ENCODE results near the gene ZMYM1. TPM values are rescaled to one million over a fixed set of nuclear protein-coding genes. Genes with fewer than 3 reads are reported as not detected.
A peak's percentile ranks its signal among the peaks of the same experiment; 100 is the strongest.
"Not testable (repeated sequence)": the region's sequence is repeated elsewhere in the genome, so short reads cannot be mapped to it uniquely, and the experiment has no call there.

Gene ZMYM1
- polyA plus RNA-seq, 2 donors = 3.1 to 7.8 TPM

GRCh38 chr1:35043498-35043897 lies 35.7 kb upstream of the ZMYM1 start:
- Histone ChIP-seq H3K36me3 (ENCODE audit: control insufficient read depth in 2 of 2, insufficient read depth in 2 of 2, low read length in 1 of 2) (no peaks in the 10 kb centered on the region), H3K9me3 (ENCODE audit: control insufficient read depth in 2 of 2, insufficient read depth in 1 of 2, low read depth in 1 of 2, low read length in 1 of 2) (no peaks in the 10 kb centered on the region), H3K4me3 (ENCODE audit: low read depth in 1 of 2, low read length in 2 of 2) (no peak overlapping the region), H3K27me3 (ENCODE audit: control insufficient read depth in 1 of 2, insufficient read depth in 2 of 2, low read length in 2 of 2) (no peaks in the 10 kb centered on the region), H3K27ac (ENCODE audit: low read depth in 2 of 2, low read length in 1 of 2) (no peak overlapping the region), H3K4me1 (ENCODE audit: control insufficient read depth in 2 of 2, insufficient read depth in 2 of 2, low read length in 1 of 2) (peaks cover 0 to 2% of the 10 kb centered on the region in 2 donors)
- 70 to 75% methylated on average over 3 of the region's 3 CpGs for WGBS, 2 donors

- H3K36me3 ChIP-seq (ENCODE audit: control insufficient read depth in 2 of 2, insufficient read depth in 2 of 2, low read length in 1 of 2) = no peaks in the 10 kb centered on the region
- H3K4me1 ChIP-seq (ENCODE audit: control insufficient read depth in 2 of 2, insufficient read depth in 2 of 2, low read length in 1 of 2) = peaks cover 0 to 2% of the 10 kb centered on the region in 2 donors
- no peaks in the 10 kb centered on the region for H3K27me3 ChIP-seq (ENCODE audit: control insufficient read depth in 1 of 2, insufficient read depth in 2 of 2, low read length in 2 of 2)
- H3K4me3 ChIP-seq (ENCODE audit: low read depth in 1 of 2, low read length in 2 of 2) = no peak overlapping the region
- H3K9me3 ChIP-seq (ENCODE audit: control insufficient read depth in 2 of 2, insufficient read depth in 1 of 2, low read depth in 1 of 2, low read length in 1 of 2) = no peaks in the 10 kb centered on the region
- WGBS, 2 donors = 47 to 53% methylated on average over 1 of the region's 1 CpG
- H3K27ac ChIP-seq (ENCODE audit: low read depth in 2 of 2, low read length in 1 of 2) = no peak overlapping the region
These were observed 34.8 kb upstream of the ZMYM1 start for GRCh38 chr1:35044431-35044830.

- Histone ChIP-seq H3K4me3 (ENCODE audit: low read depth in 1 of 2, low read length in 2 of 2) (no peak overlapping the region), H3K27ac (ENCODE audit: low read depth in 2 of 2, low read length in 1 of 2) (no peak overlapping the region), H3K36me3 (ENCODE audit: control insufficient read depth in 2 of 2, insufficient read depth in 2 of 2, low read length in 1 of 2) (no peaks in the 10 kb centered on the region), H3K27me3 (ENCODE audit: control insufficient read depth in 1 of 2, insufficient read depth in 2 of 2, low read length in 2 of 2) (no peaks in the 10 kb centered on the region), H3K9me3 (ENCODE audit: control insufficient read depth in 2 of 2, insufficient read depth in 1 of 2, low read depth in 1 of 2, low read length in 1 of 2) (no peaks in the 10 kb centered on the region), H3K4me1 (ENCODE audit: control insufficient read depth in 2 of 2, insufficient read depth in 2 of 2, low read length in 1 of 2) (peaks cover 0 to 2% of the 10 kb centered on the region in 2 donors)
- WGBS, 2 donors = 50 to 59% methylated on average over 5 of the region's 5 CpGs
These were observed 32.5 kb upstream of the ZMYM1 start for GRCh38 chr1:35046730-35047129.

- Histone ChIP-seq H3K27me3 (ENCODE audit: control insufficient read depth in 1 of 2, insufficient read depth in 2 of 2, low read length in 2 of 2) (no peaks in the 10 kb centered on the region), H3K4me3 (ENCODE audit: low read depth in 1 of 2, low read length in 2 of 2) (no peak overlapping the region), H3K27ac (ENCODE audit: low read depth in 2 of 2, low read length in 1 of 2) (peak overlapping the region; percentile 54 to 56), H3K4me1 (ENCODE audit: control insufficient read depth in 2 of 2, insufficient read depth in 2 of 2, low read length in 1 of 2) (peaks cover 0 to 2% of the 10 kb centered on the region in 2 donors), H3K9me3 (ENCODE audit: control insufficient read depth in 2 of 2, insufficient read depth in 1 of 2, low read depth in 1 of 2, low read length in 1 of 2) (no peaks in the 10 kb centered on the region), H3K36me3 (ENCODE audit: control insufficient read depth in 2 of 2, insufficient read depth in 2 of 2, low read length in 1 of 2) (no peaks in the 10 kb centered on the region)
- WGBS, 2 donors = 24 to 26% methylated on average over 2 of the region's 2 CpGs
These were observed 31.9 kb upstream of the ZMYM1 start for GRCh38 chr1:35047188-35047858.

- WGBS, 2 donors = 70 to 76% methylated on average over 12 of the region's 12 CpGs
- H3K4me1 ChIP-seq (ENCODE audit: control insufficient read depth in 2 of 2, insufficient read depth in 2 of 2, low read length in 1 of 2) = peaks cover 0 to 2% of the 10 kb centered on the region in 2 donors
- no peak overlapping the region for H3K4me3 ChIP-seq (ENCODE audit: low read depth in 1 of 2, low read length in 2 of 2)
- no peaks in the 10 kb centered on the region for H3K36me3 ChIP-seq (ENCODE audit: control insufficient read depth in 2 of 2, insufficient read depth in 2 of 2, low read length in 1 of 2)
- H3K9me3 ChIP-seq (ENCODE audit: control insufficient read depth in 2 of 2, insufficient read depth in 1 of 2, low read depth in 1 of 2, low read length in 1 of 2) = no peaks in the 10 kb centered on the region
- H3K27ac ChIP-seq (ENCODE audit: low read depth in 2 of 2, low read length in 1 of 2) = no peak overlapping the region
- H3K27me3 ChIP-seq (ENCODE audit: control insufficient read depth in 1 of 2, insufficient read depth in 2 of 2, low read length in 2 of 2) = no peaks in the 10 kb centered on the region
These were observed 30.1 kb upstream of the ZMYM1 start for GRCh38 chr1:35049116-35049515.

GRCh38 chr1:35053433-35053832 lies 25.8 kb upstream of the ZMYM1 start:
- Histone ChIP-seq H3K4me1 (ENCODE audit: control insufficient read depth in 2 of 2, insufficient read depth in 2 of 2, low read length in 1 of 2) (no peaks in the 10 kb centered on the region), H3K9me3 (ENCODE audit: control insufficient read depth in 2 of 2, insufficient read depth in 1 of 2, low read depth in 1 of 2, low read length in 1 of 2) (no peaks in the 10 kb centered on the region), H3K27ac (ENCODE audit: low read depth in 2 of 2, low read length in 1 of 2) (no peak overlapping the region), H3K27me3 (ENCODE audit: control insufficient read depth in 1 of 2, insufficient read depth in 2 of 2, low read length in 2 of 2) (no peaks in the 10 kb centered on the region), H3K36me3 (ENCODE audit: control insufficient read depth in 2 of 2, insufficient read depth in 2 of 2, low read length in 1 of 2) (no peaks in the 10 kb centered on the region), H3K4me3 (ENCODE audit: low read depth in 1 of 2, low read length in 2 of 2) (no peak overlapping the region)
- 93 to 94% methylated on average over 3 of the region's 3 CpGs for WGBS, 2 donors

GRCh38 chr1:35054282-35054681 lies 24.9 kb upstream of the ZMYM1 start:
- H3K4me3 ChIP-seq (ENCODE audit: low read depth in 1 of 2, low read length in 2 of 2); H3K27me3 ChIP-seq (ENCODE audit: control insufficient read depth in 1 of 2, insufficient read depth in 2 of 2, low read length in 2 of 2); H3K36me3 ChIP-seq (ENCODE audit: control insufficient read depth in 2 of 2, insufficient read depth in 2 of 2, low read length in 1 of 2); H3K9me3 ChIP-seq (ENCODE audit: control insufficient read depth in 2 of 2, insufficient read depth in 1 of 2, low read depth in 1 of 2, low read length in 1 of 2); H3K4me1 ChIP-seq (ENCODE audit: control insufficient read depth in 2 of 2, insufficient read depth in 2 of 2, low read length in 1 of 2); H3K27ac ChIP-seq (ENCODE audit: low read depth in 2 of 2, low read length in 1 of 2): not testable (repeated sequence)
- WGBS, 2 donors = 53 to 59% methylated on average over 3 of the region's 3 CpGs

GRCh38 chr1:35058321-35058720 lies 20.9 kb upstream of the ZMYM1 start:
- H3K36me3 ChIP-seq (ENCODE audit: control insufficient read depth in 2 of 2, insufficient read depth in 2 of 2, low read length in 1 of 2); H3K4me1 ChIP-seq (ENCODE audit: control insufficient read depth in 2 of 2, insufficient read depth in 2 of 2, low read length in 1 of 2); H3K27me3 ChIP-seq (ENCODE audit: control insufficient read depth in 1 of 2, insufficient read depth in 2 of 2, low read length in 2 of 2); H3K9me3 ChIP-seq (ENCODE audit: control insufficient read depth in 2 of 2, insufficient read depth in 1 of 2, low read depth in 1 of 2, low read length in 1 of 2): not testable (repeated sequence)
- peak overlapping the region in 1 of 2 donors; percentile 4 for H3K27ac ChIP-seq (ENCODE audit: low read depth in 2 of 2, low read length in 1 of 2)
- WGBS, 2 donors = 67 to 76% methylated on average over 7 of the region's 7 CpGs
- peak overlapping the region in 1 of 2 donors; percentile 11 for H3K4me3 ChIP-seq (ENCODE audit: low read depth in 1 of 2, low read length in 2 of 2)

GRCh38 chr1:35058988-35059387 lies 20.2 kb upstream of the ZMYM1 start:
- H3K4me3 ChIP-seq (ENCODE audit: low read depth in 1 of 2, low read length in 2 of 2) = no peak overlapping the region
- H3K4me1 ChIP-seq (ENCODE audit: control insufficient read depth in 2 of 2, insufficient read depth in 2 of 2, low read length in 1 of 2) = no peaks in the 10 kb centered on the region
- no peaks in the 10 kb centered on the region for H3K36me3 ChIP-seq (ENCODE audit: control insufficient read depth in 2 of 2, insufficient read depth in 2 of 2, low read length in 1 of 2)
- peak overlapping the region; percentile 29 to 79 for H3K27ac ChIP-seq (ENCODE audit: low read depth in 2 of 2, low read length in 1 of 2)
- no peaks in the 10 kb centered on the region for H3K9me3 ChIP-seq (ENCODE audit: control insufficient read depth in 2 of 2, insufficient read depth in 1 of 2, low read depth in 1 of 2, low read length in 1 of 2)
- H3K27me3 ChIP-seq (ENCODE audit: control insufficient read depth in 1 of 2, insufficient read depth in 2 of 2, low read length in 2 of 2) = no peaks in the 10 kb centered on the region
- WGBS, 2 donors = 55 to 64% methylated on average over 2 of the region's 2 CpGs

GRCh38 chr1:35062518-35063196 lies 16.5 kb upstream of the ZMYM1 start:
- 42 to 43% methylated on average over 4 of the region's 4 CpGs for WGBS, 2 donors
- no peak overlapping the region for H3K4me3 ChIP-seq (ENCODE audit: low read depth in 1 of 2, low read length in 2 of 2)
- H3K27me3 ChIP-seq (ENCODE audit: control insufficient read depth in 1 of 2, insufficient read depth in 2 of 2, low read length in 2 of 2) = no peaks in the 10 kb centered on the region
- H3K9me3 ChIP-seq (ENCODE audit: control insufficient read depth in 2 of 2, insufficient read depth in 1 of 2, low read depth in 1 of 2, low read length in 1 of 2) = no peaks in the 10 kb centered on the region
- no peak overlapping the region for H3K27ac ChIP-seq (ENCODE audit: low read depth in 2 of 2, low read length in 1 of 2)
- no peaks in the 10 kb centered on the region for H3K36me3 ChIP-seq (ENCODE audit: control insufficient read depth in 2 of 2, insufficient read depth in 2 of 2, low read length in 1 of 2)
- no peaks in the 10 kb centered on the region for H3K4me1 ChIP-seq (ENCODE audit: control insufficient read depth in 2 of 2, insufficient read depth in 2 of 2, low read length in 1 of 2)

All from esophagus (tissue), 2 donors.